Left cardiac atrium (tissue), 4 donors: ENCODE data around the gene FTO. TPM values are rescaled to one million over a fixed set of nuclear protein-coding genes. Genes with fewer than 3 reads are reported as not detected.

Experiments
- ATAC-seq, 2 donors: fragments of 200-7000 bp; cut with Tn5 transposase; one replicate each; pipeline ENCODE4 v1.9.1; 2020; ENCODE audit warnings: mild to moderate bottlenecking in 2 of 2, moderate library complexity in 2 of 2
- DNase-seq: peaks from one replicate; pipeline ENCODE4 v3.0.0-alpha.2; 2020
- intact Hi-C, 2 donors: fragments of 100-400 bp; cut with DNase I; formaldehyde crosslinking; loops; one replicate each; pipeline versions ENCODE4 v1.14.1 to v1.15.1; 2022 to 2023
- total RNA-seq, 2 donors: library from RNA; stranded (reverse); fragmentation: NEBNext Ultra II Directional; extraction: Animal tissue kit (Norgen Biotek cat#: 25700); gene quantifications; one replicate each; pipeline ENCODE4 v1.2.1, GENCODE V29; 2021
- donor health status: DM: no; HTN: yes; CAD: no.
- donor health status: DM: no; HTN: yes; CAD: no; lungs with severe emphysema.
- donor health status: DM: yes; HTN: yes; CAD: no.
- donor health status: Dilated cardiomyopathy.

The FTO gene
- total RNA-seq, 2 donors from 2014 or later: 61.1 to 71.2 TPM

GRCh38 chr16:54140057-54140787, 436.3 kb downstream of the FTO start:
- ATAC-seq: no peak
- intact Hi-C loops: no loop called here
- no peak for DNase-seq

GRCh38 chr16:54140788-54141136, 436.8 kb downstream of the FTO start:
- intact Hi-C loops: no loop called here
- ATAC-seq (no peak), DNase-seq (no peak)

GRCh38 chr16:54142787-54143186, 438.8 kb downstream of the FTO start:
- no peak for DNase-seq
- intact Hi-C loops: no loop called here
- ATAC-seq: no peak

GRCh38 chr16:54143410-54143809, 439.5 kb downstream of the FTO start:
- DNase-seq (no peak), ATAC-seq (no peak)
- intact Hi-C loops: no loop called here

- DNase-seq (no peak), ATAC-seq (no peak)
- intact Hi-C loops: no loop called here
These were observed 440.1 kb downstream of the FTO start for GRCh38 chr16:54143934-54144571.

GRCh38 chr16:54144572-54144947, 440.6 kb downstream of the FTO start:
- DNase-seq (no peak), ATAC-seq (no peak)
- intact Hi-C loops: no loop called here

- ATAC-seq (no peak), DNase-seq (no peak)
- intact Hi-C loops: no loop called here
These were observed 441.9 kb downstream of the FTO start for GRCh38 chr16:54145881-54146280.

- DNase-seq (no peak), ATAC-seq (no peak)
- intact Hi-C loops: no loop called here
These were observed 445.0 kb downstream of the FTO start for GRCh38 chr16:54148974-54149373.

GRCh38 chr16:54150861-54151260, 446.9 kb downstream of the FTO start:
- intact Hi-C loops: no loop called here
- DNase-seq (no peak), ATAC-seq (no peak)

GRCh38 chr16:54152362-54153239, 448.6 kb downstream of the FTO start:
- intact Hi-C loops: no loop called here
- no peak for ATAC-seq
- DNase-seq: no peak

- no peak for ATAC-seq
- intact Hi-C loops: no loop called here
- no peak for DNase-seq
These were observed 449.4 kb downstream of the FTO start for GRCh38 chr16:54153240-54153934.

- DNase-seq: no peak
- intact Hi-C loops: no loop called here
- ATAC-seq: no peak
These were observed 452.4 kb downstream of the FTO start for GRCh38 chr16:54156349-54156748.

GRCh38 chr16:54158986-54159385, 455.0 kb downstream of the FTO start:
- intact Hi-C loops: no loop called here
- DNase-seq (no peak), ATAC-seq (no peak)

GRCh38 chr16:54159490-54160080, 455.6 kb downstream of the FTO start:
- intact Hi-C loops: no loop called here
- DNase-seq: no peak
- ATAC-seq: no peak

- ATAC-seq: no peak
- DNase-seq: no peak
- intact Hi-C loops: no loop called here
These were observed 456.4 kb downstream of the FTO start for GRCh38 chr16:54160252-54160860.

- DNase-seq: no peak
- intact Hi-C loops: no loop called here
- no peak for ATAC-seq
These were observed 457.3 kb downstream of the FTO start for GRCh38 chr16:54160939-54161897.

GRCh38 chr16:54163197-54163843, 459.4 kb downstream of the FTO start:
- DNase-seq (no peak), ATAC-seq (no peak)
- intact Hi-C loops: no loop called here
